ENCODE data around the gene FGF3. TPM values are rescaled to one million over a fixed set of nuclear protein-coding genes. Genes with fewer than 3 reads are reported as not detected.

Gene FGF3
- total and polyA plus RNA-seq, 8 donors: not detected

GRCh38 chr11:69774354-69775162 is 44.7 kb downstream of the FGF3 start:
- H3K27me3 ChIP-seq: peaks cover 21 to 89% (median 49%) of the 10 kb centered on the region in 3 donors
- H3K36me3 ChIP-seq: no peaks in the 10 kb centered on the region
- H3K4me3 ChIP-seq: no peak overlapping the region
- intact Hi-C loops (cut with DNase I; ENCODE audit: low total_unique reads): no loop called here
- WGBS, 5 donors: 1 to 9% (median 3%) methylated on average over 18 to 107 of the region's 107 CpGs
- H3K9me3 ChIP-seq: no peaks in the 10 kb centered on the region
- no peak for DNase-seq
- H3K27ac ChIP-seq: no peak overlapping the region
- TF ChIP-seq POLR2AphosphoS5 (IDR thresholded peaks at IDR 0.05) (no peak), CTCF (IDR thresholded peaks at IDR 0.05) (no peak), POLR2A (IDR thresholded peaks at IDR 0.05) (no peak), EP300 (IDR thresholded peaks at IDR 0.05) (no peak)
- peaks cover 0 to 21% (median 0%) of the 10 kb centered on the region in 4 donors for H3K4me1 ChIP-seq

GRCh38 chr11:69773626-69774353 is 45.4 kb downstream of the FGF3 start:
- WGBS, 5 donors: 9 to 18% (median 11%) methylated on average over 14 to 30 of the region's 30 CpGs

GRCh38 chr11:69771466-69771865 is 47.8 kb downstream of the FGF3 start:
- Histone ChIP-seq H3K4me1 (peaks cover 0 to 21% (median 0%) of the 10 kb centered on the region in 4 donors), H3K27me3 (peaks cover 21 to 91% (median 47%) of the 10 kb centered on the region in 3 donors), H3K36me3 (no peaks in the 10 kb centered on the region), H3K27ac (no peak overlapping the region), H3K9me3 (peaks cover 0 to 6% (median 2%) of the 10 kb centered on the region in 4 donors), H3K4me3 (no peak overlapping the region)
- TF ChIP-seq EP300 (IDR thresholded peaks at IDR 0.05) (no peak), POLR2AphosphoS5 (IDR thresholded peaks at IDR 0.05) (no peak), POLR2A (IDR thresholded peaks at IDR 0.05) (no peak), CTCF (IDR thresholded peaks at IDR 0.05) (no peak)
- 37 to 50% (median 47%) methylated on average over 7 of the region's 7 CpGs for WGBS, 5 donors
- no peak for DNase-seq
- intact Hi-C loops (cut with DNase I; ENCODE audit: low total_unique reads): no loop called here

More at GRCh38 chr11:69773626-69774353, 45.4 kb downstream of the FGF3 start:
- Histone ChIP-seq H3K4me3 (no peak overlapping the region), H3K4me1 (peaks cover 0 to 21% (median 0%) of the 10 kb centered on the region in 4 donors), H3K27me3 (peaks cover 21 to 97% (median 49%) of the 10 kb centered on the region in 3 donors), H3K27ac (no peak overlapping the region), H3K36me3 (no peaks in the 10 kb centered on the region), H3K9me3 (peaks cover 0 to 6% (median 2%) of the 10 kb centered on the region in 4 donors)
- intact Hi-C loops (cut with DNase I; ENCODE audit: low total_unique reads): no loop called here
- no peak for DNase-seq
- TF ChIP-seq EP300 (IDR thresholded peaks at IDR 0.05) (no peak), CTCF (IDR thresholded peaks at IDR 0.05) (no peak), POLR2AphosphoS5 (IDR thresholded peaks at IDR 0.05) (no peak), POLR2A (IDR thresholded peaks at IDR 0.05) (no peak)

GRCh38 chr11:69770540-69770939 is 48.7 kb downstream of the FGF3 start:
- Histone ChIP-seq H3K36me3 (no peaks in the 10 kb centered on the region), H3K27me3 (peaks cover 17 to 82% (median 38%) of the 10 kb centered on the region in 3 donors), H3K4me1 (peaks cover 0 to 18% (median 0%) of the 10 kb centered on the region in 4 donors), H3K9me3 (peaks cover 0 to 6% (median 2%) of the 10 kb centered on the region in 4 donors), H3K4me3 (no peak overlapping the region), H3K27ac (no peak overlapping the region)
- DNase-seq: no peak
- intact Hi-C loops (cut with DNase I; ENCODE audit: low total_unique reads): no loop called here
- no peak for TF ChIP-seq CTCF (IDR thresholded peaks at IDR 0.05)
- no peak for TF ChIP-seq POLR2A (IDR thresholded peaks at IDR 0.05)
- TF ChIP-seq EP300 (IDR thresholded peaks at IDR 0.05): no peak
- TF ChIP-seq POLR2AphosphoS5 (IDR thresholded peaks at IDR 0.05): no peak
- 14 to 44% (median 16%) methylated on average over 5 of the region's 5 CpGs for WGBS, 5 donors

Measured in stomach (tissue), 9 donors.